Activated B cell treated with CpG ODN at 0.5 μM for 24 hours (primary cell): ENCODE measurements around the gene ZNF576. TPM values are rescaled to one million over a fixed set of nuclear protein-coding genes. Genes with fewer than 3 reads are reported as not detected.

Experiments
- ATAC-seq: fragments of 200-7000 bp; cut with Tn5 transposase; one replicate; pipeline ENCODE4 v1.10.0; 2021; ENCODE audit warnings: low read depth, mild to moderate bottlenecking, moderate library complexity
- CTCF ChIA-PET: fragments of 350-600 bp; sonication (Branson Sonifier 250); formaldehyde crosslinking; loops from one replicate; lab custom pipeline; 2021; ENCODE audit warnings: antibody characterized with exemption; lab: Charles Lee
- POLR2A ChIA-PET: fragments of 350-600 bp; sonication (Branson Sonifier 250); formaldehyde crosslinking; loops from one replicate; lab custom pipeline; 2021; ENCODE audit warnings: antibody characterized with exemption; lab: Charles Lee
- DNase-seq: peaks from one replicate; pipeline ENCODE4 v3.0.0; 2022
- H3K27ac Mint-ChIP-seq: one replicate; pipeline ENCODE4 v1.8.0; 2020; ENCODE audit warnings: mixed read lengths
- H3K27me3 Mint-ChIP-seq: one replicate; pipeline ENCODE4 v1.8.0; 2021; ENCODE audit warnings: mixed read lengths
- H3K36me3 Mint-ChIP-seq: one replicate; pipeline ENCODE4 v1.8.0; 2021; ENCODE audit warnings: low read depth, mixed read lengths
- H3K4me1 Mint-ChIP-seq: one replicate; pipeline ENCODE4 v1.8.0; 2021; ENCODE audit warnings: mixed read lengths
- H3K4me3 Mint-ChIP-seq: one replicate; pipeline ENCODE4 v1.8.0; 2020; ENCODE audit warnings: mild to moderate bottlenecking, mixed read lengths
- H3K9me3 Mint-ChIP-seq: one replicate; pipeline ENCODE4 v1.8.0; 2020; ENCODE audit warnings: mixed read lengths
- intact Hi-C: fragments of 100-400 bp; cut with micrococcal nuclease; formaldehyde crosslinking; loops from one replicate; pipeline ENCODE4 v1.15.1; 2024
- total RNA-seq: library from RNA; stranded (reverse); gene quantifications from 2 replicates; pipeline ENCODE4 v1.2.3, GENCODE V29; 2022
- TF ChIP-seq, protein P1 (sequence below): fragments of 200-600 bp; IDR thresholded peaks from one replicate; pipeline ENCODE4 v1.8.0; 2022; ENCODE audit warnings: antibody characterized with exemption, mild to moderate bottlenecking

ZNF576 gene
- total RNA-seq, 1 donor from 2014 or later = 17.3 TPM

DNA sequence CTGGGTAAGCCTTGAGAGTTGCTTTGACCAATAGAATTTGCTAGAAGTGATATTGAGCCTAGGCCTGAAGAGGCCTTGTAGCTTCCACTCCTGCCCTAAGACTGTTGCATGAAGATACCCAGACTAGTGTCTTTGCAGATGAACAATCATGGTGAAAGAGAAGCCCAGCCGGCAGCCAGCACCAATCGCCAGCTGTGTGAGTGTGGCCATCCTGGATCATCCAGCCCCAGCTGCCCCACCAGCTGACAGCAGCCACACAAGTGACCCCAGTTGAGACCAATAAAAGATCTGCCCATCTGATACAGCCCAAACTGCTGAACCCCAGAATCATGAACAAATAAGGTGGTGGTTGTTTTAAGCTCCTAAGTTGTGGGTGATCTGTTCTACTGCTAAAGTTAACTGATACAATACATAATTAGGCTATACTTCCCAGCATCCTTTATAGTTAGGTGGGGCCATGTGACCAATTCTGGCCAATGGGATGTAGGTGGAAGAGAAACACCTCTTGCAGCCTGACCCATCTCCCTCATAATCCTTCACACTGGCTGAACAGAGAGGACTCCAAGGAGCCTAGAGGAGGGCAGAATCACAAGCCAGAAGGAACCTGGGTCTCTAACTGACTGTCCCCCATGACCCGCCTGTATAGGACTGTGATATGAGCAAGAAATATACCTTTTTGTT is 32.4 kb downstream of the ZNF576 start:
- no peak for DNase-seq
- no peak overlapping the region for H3K4me3 Mint-ChIP-seq

DNA sequence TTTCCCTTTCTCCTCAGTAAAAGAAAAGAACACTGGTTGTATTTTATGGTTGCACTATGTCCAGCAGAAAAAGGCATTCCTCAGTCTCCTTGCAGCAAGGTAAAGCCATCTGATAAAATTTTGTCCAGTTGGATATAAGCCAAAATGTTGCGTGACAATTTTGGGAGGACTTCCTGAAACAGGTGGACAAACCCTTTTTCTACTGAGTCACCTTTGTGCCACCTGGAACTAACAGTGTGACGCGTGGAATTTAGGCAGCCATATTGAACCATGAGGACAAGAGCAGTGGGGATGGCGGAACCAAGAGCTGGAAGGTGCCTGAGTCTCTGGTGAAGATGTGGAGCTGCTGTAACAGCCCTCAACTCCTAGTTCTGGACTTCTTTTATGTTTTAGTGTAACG is 35.1 kb downstream of the ZNF576 start:
- Mint-ChIP-seq H3K27ac (no peak overlapping the region), H3K4me1 (peaks cover 4% of the 10 kb centered on the region), H3K4me3 (no peak overlapping the region), H3K9me3 (no peaks in the 10 kb centered on the region), H3K27me3 (peaks cover 9% of the 10 kb centered on the region), H3K36me3 (no peaks in the 10 kb centered on the region)
- TF ChIP-seq, protein P1, sequence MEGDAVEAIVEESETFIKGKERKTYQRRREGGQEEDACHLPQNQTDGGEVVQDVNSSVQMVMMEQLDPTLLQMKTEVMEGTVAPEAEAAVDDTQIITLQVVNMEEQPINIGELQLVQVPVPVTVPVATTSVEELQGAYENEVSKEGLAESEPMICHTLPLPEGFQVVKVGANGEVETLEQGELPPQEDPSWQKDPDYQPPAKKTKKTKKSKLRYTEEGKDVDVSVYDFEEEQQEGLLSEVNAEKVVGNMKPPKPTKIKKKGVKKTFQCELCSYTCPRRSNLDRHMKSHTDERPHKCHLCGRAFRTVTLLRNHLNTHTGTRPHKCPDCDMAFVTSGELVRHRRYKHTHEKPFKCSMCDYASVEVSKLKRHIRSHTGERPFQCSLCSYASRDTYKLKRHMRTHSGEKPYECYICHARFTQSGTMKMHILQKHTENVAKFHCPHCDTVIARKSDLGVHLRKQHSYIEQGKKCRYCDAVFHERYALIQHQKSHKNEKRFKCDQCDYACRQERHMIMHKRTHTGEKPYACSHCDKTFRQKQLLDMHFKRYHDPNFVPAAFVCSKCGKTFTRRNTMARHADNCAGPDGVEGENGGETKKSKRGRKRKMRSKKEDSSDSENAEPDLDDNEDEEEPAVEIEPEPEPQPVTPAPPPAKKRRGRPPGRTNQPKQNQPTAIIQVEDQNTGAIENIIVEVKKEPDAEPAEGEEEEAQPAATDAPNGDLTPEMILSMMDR = no peak
- DNase-seq (no peak), ATAC-seq (no peak)
- POLR2A ChIA-PET = no interaction called here
- CTCF ChIA-PET = no interaction called here
- intact Hi-C loops = loop anchor here (5.0 kb wide), 1 partner anchor 36 kb away; no protein-coding TSS in a partner anchor

More for the DNA sequence above, 32.4 kb downstream of the ZNF576 start:
- no peaks in the 10 kb centered on the region for H3K9me3 Mint-ChIP-seq
- no peak overlapping the region for H3K27ac Mint-ChIP-seq
- no peaks in the 10 kb centered on the region for H3K36me3 Mint-ChIP-seq
- TF ChIP-seq, protein P1 = no peak
- ChIA-PET POLR2A (no interaction called here), CTCF (interaction anchor here (0.6 to 1.2 kb wide), 2 partner anchors 49 to 74 kb away, joined by 3 read pairs; no protein-coding TSS in a partner anchor)
- H3K27me3 Mint-ChIP-seq = peaks cover 7% of the 10 kb centered on the region
- no peak for ATAC-seq
- intact Hi-C loops = no loop called here
- peaks cover 10% of the 10 kb centered on the region for H3K4me1 Mint-ChIP-seq

DNA sequence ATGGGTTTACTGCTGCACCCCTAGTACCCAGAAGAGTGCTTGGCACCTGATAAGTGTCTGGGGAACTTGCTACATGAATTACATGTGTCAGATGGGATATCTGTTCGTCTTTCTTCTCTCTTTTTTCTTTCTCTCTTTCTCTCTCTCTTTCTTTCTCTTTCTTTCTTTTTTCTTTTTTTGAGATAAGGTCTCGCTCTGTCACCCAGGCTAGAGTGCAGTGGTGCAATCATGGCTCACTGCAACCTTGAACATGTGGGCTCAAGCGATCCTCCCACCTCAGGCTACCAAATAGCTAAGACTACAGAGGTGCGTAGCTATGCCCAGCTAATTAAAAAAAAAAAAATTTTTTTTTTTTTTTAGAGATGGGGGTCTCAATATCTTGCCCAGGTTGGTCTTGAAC is 37.1 kb downstream of the ZNF576 start:
- Mint-ChIP-seq H3K36me3 (no peaks in the 10 kb centered on the region), H3K9me3 (no peaks in the 10 kb centered on the region), H3K27ac (no peak overlapping the region), H3K4me3 (no peak overlapping the region), H3K27me3 (peaks cover 14% of the 10 kb centered on the region), H3K4me1 (peaks cover 6% of the 10 kb centered on the region)
- DNase-seq = no peak
- ChIA-PET CTCF (no interaction called here), POLR2A (interaction anchor here (0.6 to 1.8 kb wide), 3 partner anchors 13 to 162 kb away, joined by 3 to 7 read pairs (median 3); no protein-coding TSS in a partner anchor)
- TF ChIP-seq, protein P1 = no peak
- intact Hi-C loops = loop anchor here (5.0 kb wide), 1 partner anchor 34 kb away; no protein-coding TSS in a partner anchor
- ATAC-seq = no peak

DNA sequence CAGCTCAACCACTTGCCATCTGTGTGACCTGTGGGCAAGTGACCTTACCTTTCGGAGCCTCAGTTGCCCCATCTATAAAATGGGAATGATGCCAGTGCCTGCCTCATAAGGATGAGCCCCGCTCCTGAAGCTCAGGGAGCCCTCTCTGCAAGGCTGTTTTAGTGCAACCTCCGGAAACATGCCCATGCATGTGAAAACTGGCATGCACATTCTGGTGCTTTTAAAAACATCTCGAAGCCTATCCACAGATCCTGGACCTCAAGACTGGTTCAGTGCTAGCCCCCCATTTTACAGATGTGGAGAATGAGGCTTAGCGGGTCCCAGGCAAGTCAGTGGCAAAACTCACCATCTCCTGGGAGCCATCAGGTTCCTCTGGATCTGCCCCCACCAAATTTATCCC is 37.7 kb downstream of the ZNF576 start:
- H3K4me3 Mint-ChIP-seq = no peak overlapping the region
- TF ChIP-seq, protein P1 = no peak
- POLR2A ChIA-PET = interaction anchor here (1.8 kb wide), 1 partner anchor 14 kb away, joined by 7 read pairs; no protein-coding TSS in a partner anchor
- no peak overlapping the region for H3K27ac Mint-ChIP-seq
- H3K36me3 Mint-ChIP-seq = no peaks in the 10 kb centered on the region
- peaks cover 19% of the 10 kb centered on the region for H3K27me3 Mint-ChIP-seq
- H3K9me3 Mint-ChIP-seq = no peaks in the 10 kb centered on the region
- peaks cover 12% of the 10 kb centered on the region for H3K4me1 Mint-ChIP-seq
- no peak for ATAC-seq
- CTCF ChIA-PET = no interaction called here
- intact Hi-C loops = loop anchor here (5.0 kb wide), 1 partner anchor 33 kb away; no protein-coding TSS in a partner anchor
- no peak for DNase-seq

DNA sequence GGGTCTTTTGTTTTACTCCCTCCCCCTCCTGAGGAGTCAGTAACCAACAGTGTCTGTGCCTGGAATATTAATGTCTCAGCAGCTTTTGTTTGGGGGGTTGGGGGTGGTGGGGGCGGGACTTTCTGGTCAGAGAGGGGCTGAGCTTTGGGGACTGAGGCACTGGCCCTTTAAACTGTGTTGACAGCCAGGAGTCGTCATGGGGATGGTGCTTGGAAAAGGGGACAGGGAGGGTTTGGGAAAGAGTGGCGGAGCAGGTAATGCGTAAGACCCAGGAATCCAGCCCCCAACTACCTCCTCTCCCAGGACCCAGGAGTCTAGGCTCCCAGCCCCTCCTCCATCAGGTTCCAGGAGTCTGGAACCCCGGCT is 38.1 kb downstream of the ZNF576 start:
- no peak overlapping the region for H3K4me3 Mint-ChIP-seq
- H3K27me3 Mint-ChIP-seq = peaks cover 21% of the 10 kb centered on the region

More for the DNA sequence above, 38.1 kb downstream of the ZNF576 start:
- CTCF ChIA-PET = no interaction called here
- Mint-ChIP-seq H3K36me3 (no peaks in the 10 kb centered on the region), H3K27ac (no peak overlapping the region), H3K4me1 (peaks cover 14% of the 10 kb centered on the region), H3K9me3 (no peaks in the 10 kb centered on the region)
- intact Hi-C loops = loop anchor here (5.0 kb wide), 1 partner anchor 33 kb away; no protein-coding TSS in a partner anchor
- DNase-seq (no peak), ATAC-seq (no peak)
- POLR2A ChIA-PET = interaction anchor here (1.8 kb wide), 1 partner anchor 14 kb away, joined by 7 read pairs; no protein-coding TSS in a partner anchor
- TF ChIP-seq, protein P1 = no peak
